Ramos (cell line): ENCODE data around the gene KANK2.
"Not testable (repeated sequence)": the region's sequence is repeated elsewhere in the genome, so short reads cannot be mapped to it uniquely, and the experiment has no call there.

Experiments used
- in situ Hi-C: fragments of 300-500 bp; cut with MboI; formaldehyde crosslinking; loops from one replicate; pipeline ENCODE4 v1.14.3; 2022; ENCODE audit warnings: low sequenced_read_pairs; ENCODE audit not compliant: unreplicated experiment

Gene KANK2

DNA sequence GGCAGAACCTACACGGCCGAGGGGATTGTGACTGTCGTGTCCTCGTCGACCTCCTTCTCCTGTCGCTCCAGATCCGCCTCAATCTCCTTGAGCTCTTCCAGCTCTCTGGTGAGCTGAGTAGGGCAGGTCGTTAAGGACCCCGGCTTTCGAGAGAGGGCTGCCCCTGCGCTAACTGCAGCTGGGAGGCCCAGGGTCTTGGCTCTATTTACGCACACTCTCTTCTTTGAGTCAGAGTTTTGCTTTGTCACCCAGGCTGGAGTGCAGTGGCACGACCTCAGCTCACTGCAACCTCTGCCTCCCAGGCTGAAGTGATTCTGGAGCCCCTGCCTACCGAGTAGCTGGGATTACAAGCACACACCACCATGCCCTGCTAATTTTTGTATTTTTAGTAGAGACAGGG lies 49.3 kb downstream of the KANK2 start:
- in situ Hi-C loops: no loop called here

DNA sequence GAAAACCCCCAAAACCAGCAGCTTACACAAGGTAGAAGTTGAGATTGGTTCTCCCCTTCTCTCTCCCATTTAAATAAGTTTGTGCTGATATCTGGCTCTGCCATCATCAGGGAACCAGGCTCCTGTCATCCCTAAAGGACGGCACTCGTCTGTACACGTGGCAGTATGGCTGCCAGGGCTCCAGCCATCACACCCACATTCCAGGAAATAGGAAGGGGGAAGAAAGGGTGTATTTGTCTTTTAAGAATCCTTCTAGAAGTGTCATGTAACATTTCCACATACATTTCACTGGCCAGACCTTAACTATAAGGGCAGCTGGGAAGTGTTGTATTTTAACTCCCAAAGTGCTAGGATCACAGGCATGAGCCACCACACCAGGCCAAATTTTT lies 51.8 kb downstream of the KANK2 start:
- in situ Hi-C loops: no loop called here

DNA sequence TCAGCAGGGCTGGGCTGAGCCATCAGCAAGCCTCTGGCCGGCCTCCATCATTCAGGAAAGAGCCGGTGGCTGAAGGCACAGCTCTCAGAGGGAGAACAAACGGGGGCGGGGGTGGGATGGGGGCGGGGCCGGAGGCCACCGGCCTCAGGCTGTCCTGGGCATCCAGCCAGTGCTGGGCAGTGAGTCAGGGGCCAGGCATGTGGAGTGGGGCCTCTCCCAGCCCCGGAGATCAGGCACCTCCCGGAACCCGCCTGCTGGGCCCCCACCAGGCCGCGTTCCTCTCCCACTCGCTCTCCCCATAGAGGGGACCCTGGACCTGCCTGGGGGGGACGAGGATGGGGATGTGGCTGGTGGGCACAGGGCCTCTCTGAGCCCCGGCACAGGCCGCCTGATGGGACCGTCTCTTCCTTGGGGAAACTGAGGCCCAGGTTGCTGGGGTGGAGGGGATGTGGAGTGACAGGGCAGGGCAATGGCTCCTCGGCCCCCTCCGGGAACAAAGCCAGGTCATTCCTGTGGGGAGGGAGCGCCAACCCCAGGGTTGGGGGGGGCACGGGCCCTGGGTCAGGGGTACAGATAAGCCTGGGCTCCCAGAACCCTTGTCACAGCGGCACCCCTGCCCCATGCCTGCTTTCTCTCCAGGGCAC lies 54.7 kb downstream of the KANK2 start:
- in situ Hi-C loops: no loop called here

DNA sequence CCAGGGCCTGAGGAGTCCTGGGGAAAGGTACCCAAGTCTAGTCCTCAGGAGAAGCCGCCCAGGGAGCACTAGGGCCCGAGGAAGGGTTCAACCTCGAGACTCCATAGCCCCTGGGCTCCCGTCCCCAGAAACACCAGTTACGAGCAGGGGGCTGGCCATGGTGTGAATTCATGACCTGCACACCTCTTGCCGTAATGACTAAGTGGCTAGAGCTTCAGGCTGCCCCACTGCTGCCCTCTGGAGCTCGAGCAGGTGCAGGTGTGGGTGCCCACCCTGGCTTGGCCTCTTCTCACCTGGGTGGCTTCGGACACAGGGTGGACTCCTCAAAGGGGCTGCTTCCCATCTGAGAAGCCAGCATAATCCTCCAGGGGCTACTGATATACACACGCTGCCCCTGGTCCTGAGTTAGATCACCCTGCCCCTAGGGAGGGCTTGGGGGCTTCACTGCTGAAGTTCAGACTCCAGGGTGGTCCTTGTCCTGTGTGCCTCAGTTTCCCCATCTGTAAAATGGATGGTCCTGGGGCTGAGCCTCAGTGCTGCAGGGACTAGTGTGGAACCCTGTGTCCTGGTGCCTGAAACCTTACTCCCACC lies 55.3 kb downstream of the KANK2 start:
- in situ Hi-C loops: no loop called here

DNA sequence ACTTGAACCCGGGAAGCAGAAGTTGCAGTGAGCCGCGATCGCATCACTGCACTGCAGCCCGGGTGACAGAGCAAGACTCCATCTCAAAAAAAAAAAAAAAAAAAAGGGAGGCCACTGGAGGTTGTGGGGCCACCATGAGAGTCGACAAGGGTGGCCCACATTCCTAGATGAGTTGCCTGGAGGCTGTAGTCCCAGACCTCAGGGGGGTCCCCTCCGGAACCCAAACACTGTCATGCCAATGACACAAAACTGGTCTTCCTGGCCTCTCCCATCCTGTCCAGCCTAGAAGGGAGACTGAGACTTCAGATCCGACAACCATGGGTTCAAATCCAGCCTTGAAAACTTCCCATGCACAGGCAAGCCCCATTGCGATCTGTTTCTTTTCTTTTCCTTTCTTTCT lies 56.4 kb downstream of the KANK2 start:
- in situ Hi-C loops: no loop called here

DNA sequence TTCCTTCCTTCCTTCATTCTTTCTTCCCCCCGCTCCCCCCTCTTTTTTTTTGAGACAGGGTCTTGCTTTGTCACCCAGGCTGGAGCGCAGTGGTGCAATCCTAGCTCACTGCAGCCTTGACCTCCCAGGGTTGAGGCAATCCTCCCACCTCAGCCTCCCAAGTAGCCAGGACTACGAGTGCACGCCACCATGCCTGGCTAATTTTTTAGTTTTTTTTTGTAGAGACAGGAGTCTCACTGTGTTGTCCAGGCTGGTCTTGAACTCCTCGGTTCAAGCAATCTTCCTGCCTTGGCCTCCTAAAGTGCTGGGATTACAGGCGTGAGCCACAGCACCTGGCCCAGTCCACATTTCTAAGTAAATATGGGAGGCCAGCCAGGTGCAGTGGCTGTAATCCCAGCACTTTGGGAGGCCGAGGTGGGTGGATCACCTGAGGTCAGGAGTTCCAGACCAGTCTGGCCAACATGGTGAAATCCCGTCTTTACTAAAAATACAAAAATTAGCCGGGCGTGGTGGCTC lies 57.3 kb downstream of the KANK2 start:
- in situ Hi-C loops: not testable (repeated sequence)

DNA sequence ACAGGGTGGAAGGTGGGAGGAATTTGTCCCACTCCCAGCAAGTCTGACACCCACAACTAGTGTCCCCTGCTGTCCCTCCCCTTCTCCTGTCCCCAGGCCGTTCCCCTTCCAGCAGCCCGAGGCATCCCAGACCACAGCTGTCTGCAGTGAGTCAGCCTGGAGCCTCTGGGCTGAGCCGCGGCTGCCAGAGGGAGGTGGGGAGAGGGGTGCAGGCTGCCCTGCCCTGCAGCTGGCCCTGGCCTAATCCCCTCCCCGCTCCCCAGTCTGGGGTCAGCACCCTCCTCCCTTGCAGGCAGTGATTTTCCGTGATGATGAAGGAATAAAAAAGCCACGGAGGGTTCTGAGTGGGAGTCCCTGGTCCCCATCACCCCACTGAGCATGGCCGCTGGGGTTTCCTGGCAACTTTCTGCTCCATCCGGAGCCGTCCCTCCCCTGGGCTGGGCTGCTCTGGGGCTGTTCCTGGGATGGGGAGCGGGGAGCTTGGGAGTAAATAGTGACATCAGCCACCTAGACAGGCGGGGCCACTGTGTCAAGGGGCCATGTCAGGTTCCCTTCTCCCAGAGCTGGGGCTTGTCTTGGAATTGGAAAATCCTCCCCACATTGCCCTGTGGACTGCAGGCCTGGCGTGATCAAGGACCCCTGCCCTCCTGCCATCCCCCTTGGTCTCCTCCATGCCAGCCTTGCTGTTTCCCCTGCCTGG lies 58.6 kb downstream of the KANK2 start:
- in situ Hi-C loops: no loop called here

DNA sequence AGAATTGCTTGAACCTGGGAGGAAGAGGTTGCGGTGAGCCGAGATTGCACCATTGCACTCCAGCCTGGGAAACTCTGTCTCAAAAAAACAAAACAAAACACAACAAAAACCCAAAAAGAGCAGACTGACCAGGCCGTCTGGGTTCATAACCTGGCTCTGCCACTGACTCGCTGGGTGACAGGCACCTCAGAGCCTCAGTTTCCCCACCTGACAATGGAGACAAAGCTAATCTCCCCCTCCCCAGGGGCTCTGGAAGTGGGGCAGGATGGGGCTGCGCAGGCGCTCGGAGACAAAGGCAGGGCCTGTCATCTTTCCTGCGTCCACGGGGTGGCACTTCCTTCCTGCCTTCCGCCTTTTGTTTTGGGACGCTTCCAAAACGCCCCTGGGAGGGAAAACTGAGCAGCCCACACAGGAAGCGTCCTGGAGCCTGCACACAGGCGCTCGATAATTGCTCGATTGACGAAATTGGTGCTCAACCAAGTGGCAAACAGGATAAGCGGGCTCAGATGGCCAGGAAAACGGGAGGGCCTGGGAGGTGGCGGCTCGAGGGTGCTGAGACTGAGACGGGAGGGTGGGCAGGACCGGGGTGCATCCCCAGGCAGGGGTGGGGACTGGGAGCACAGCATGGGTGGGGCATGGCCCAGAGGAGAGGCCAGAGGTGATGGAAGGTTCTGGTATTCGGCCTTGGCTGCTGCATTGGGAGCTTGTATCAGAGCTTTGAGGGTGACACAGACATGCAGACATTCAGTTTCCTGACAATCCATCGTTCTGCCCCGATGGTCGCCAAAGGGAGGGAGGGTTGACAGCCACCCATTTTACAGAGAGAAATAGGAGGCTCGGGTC lies 59.6 kb downstream of the KANK2 start:
- in situ Hi-C loops: no loop called here

DNA sequence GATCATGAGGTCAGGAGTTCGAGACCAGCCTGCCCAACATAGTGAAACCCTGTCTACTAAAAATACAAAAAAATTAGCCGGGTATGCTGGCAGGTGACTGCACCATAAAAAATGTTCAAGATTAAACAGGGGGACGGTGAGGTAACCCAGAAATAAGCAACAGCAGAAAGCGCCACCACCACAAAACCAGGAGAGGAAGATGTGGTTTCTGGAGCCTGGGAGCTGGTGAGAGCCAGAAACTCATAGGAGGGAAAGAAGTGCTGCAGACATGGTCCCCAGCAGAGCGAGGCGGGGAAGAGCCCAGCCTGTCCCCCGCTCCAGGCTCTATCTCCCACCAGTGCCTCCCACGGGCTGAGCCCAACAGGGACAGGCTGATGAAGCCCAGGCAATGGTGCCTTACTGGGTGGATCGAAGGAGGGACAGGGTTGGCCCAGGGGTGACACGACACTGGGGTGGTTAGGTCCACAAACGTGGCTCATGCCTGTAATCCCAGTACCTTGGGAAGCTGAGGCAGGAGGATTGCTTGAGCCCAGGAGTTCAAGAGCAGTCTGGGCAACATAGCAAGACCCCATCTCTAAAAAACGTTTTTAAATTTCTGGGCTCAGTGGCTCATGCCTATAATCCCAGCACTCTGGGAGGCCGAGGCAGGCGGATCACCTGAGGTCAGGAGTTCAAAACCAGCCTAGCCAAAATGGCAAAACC lies 60.8 kb downstream of the KANK2 start:
- in situ Hi-C loops: no loop called here

DNA sequence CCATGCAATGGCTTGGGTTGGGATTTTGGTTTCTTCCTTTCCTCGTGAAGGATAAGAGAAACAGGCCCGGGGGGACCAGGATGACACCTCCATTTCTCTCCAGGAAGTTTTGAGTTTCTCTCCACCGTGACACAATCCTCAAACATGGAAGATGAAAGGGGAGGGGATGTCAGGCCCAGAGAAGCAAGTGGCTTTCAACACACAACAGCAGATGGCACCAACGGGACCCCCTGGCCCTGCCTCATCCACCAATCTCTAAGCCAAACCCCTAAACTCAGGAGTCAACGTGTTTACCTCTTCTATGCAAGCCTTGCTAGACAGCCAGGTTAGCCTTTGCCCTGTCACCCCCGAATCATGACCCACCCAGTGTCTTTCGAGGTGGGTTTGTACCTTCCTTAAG lies 65.9 kb downstream of the KANK2 start:
- in situ Hi-C loops: loop anchor here (5.0 kb wide), 2 partner anchors 71 to 194 kb away; no protein-coding TSS in a partner anchor

DNA sequence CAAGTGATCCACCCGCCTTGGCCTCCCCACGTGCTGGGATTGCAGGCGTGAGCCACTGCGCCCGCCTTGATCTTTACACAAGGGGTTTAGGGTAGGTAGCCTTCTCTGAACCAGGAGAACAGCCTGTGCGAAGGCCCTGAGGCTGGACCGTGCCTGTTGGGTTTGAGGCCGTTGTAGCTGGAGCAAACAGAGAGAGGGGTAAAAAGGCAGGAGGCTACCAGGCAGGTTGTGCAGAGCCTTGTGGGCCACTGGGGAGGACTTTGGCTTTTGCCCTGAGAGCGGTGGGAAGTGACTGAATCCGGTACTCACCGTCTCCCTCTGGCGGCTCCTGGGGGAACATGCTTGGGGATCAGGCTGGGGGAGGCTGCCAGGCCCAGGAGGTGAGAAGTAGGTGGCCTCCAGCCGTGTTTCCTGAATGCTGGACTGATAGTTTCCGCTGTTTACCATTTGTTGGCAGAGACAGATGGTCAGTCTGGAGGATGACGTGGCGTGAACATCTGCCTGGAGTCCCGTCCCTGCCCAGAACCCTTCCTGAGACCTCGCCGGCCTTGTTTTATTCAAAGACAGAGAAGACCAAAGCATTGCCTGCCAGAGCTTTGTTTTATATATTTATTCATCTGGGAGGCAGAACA lies 66.4 kb downstream of the KANK2 start:
- in situ Hi-C loops: loop anchor here (5.0 kb wide), 2 partner anchors 71 to 194 kb away; no protein-coding TSS in a partner anchor

DNA sequence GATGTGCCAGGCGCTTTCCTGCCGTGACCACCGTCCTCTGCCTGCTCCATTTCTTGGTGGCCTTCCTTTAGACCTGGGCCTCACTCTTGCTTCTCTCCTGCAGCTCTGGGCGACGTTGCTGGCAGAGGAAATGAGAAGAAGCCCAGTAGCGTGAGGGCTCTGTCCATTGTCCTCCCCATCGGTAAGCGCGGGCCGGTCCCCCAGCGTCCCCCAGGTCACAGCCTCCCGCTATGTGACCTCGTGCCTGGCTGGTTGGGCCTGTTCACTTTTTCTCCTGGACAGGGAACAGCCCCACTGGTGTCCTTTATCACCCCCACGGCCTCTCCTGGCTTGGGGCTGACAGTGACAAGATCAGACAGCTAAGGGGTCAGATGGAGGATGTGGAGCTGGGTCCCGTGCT lies 69.4 kb downstream of the KANK2 start:
- in situ Hi-C loops: no loop called here

DNA sequence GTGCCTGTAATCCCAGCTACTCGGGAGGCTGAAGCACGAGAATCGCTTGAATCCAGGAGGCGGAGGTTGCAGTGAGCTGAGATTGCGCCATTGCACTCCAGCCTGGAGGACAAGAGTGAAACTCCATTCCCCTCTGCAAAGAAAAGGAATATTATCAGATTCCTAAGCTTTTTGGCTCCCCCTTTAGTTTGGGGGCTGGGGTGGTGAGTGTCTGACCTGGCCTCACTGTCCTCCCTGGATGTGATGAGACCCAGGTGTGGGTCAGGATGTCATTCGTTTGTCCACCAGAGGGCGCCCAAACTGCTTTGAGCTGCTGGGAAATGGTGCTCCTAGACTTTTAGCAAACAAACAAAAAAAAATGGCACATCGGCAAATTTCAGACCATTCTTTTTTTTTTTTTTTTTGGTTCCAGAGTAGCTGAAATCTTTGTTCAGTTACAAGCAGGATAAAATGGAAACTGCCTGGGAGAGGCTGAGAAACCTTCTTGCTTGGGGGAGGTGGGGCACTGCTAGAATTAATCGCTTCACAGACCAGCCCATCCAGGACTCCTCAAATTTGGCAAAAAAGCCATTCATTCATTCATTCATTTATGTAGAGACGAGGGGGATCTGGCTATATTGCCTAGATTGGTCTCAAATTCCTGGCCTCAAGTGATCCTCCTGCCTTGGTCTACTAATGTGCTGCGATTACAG lies 71.2 kb downstream of the KANK2 start:
- in situ Hi-C loops: no loop called here

DNA sequence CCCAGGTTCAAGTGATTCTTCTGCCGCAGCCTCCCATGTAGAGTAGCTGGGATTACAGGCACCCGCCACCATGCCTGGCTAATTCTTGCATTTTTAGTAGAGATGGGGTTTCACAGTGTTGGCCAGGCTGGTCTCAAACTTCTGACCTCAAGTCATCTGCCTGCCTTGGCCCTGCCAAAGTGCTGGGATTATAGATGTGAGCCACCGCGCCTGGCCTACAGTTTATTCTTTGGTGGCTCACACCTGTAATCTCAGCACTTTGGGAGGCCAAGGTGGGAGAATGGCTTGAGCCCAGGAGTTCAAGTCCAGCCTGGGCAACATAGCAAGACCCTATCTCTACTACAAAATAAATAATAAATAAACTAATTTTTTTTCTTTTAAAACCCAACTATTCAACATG lies 73.2 kb downstream of the KANK2 start:
- in situ Hi-C loops: not testable (repeated sequence)

DNA sequence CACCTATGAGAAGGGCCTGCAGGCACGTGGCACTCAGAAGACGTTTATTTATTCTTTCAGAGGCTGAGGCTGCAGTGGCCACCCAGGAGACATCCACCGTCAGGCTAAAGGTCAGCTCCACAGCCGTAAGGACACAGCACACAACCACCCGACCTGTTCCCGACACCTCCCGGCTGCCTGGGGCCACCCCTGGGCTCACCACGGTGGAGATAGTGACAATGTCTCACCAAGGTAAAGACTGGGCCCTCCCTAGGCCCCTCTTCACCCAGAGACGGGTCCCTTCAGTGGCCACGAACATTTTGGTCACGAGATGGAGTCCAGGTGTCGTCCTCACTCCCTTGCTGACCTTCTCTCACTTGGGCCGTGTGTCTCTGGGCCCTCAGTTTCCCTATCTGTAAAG lies 74.2 kb downstream of the KANK2 start:
- in situ Hi-C loops: no loop called here

DNA sequence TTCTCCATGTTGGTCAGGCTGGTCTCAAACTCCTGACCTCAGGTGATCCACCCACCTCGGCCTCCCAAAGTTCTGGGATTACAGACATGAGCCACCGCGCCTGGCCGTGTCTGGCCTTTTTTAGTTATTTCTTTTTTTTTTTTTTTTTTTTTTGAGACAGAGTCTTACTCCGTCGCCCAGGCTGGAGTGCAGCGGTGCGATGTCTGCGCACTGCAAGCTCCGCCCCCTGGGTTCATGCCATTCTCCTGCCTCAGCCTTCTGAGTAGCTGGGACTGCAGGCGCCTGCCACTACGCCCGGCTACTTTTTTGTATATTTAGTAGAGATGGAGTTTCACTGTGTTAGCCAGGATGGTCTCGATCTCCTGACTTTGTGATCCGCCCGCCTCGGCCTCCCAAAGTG lies 75.4 kb downstream of the KANK2 start:
- in situ Hi-C loops: not testable (repeated sequence)

DNA sequence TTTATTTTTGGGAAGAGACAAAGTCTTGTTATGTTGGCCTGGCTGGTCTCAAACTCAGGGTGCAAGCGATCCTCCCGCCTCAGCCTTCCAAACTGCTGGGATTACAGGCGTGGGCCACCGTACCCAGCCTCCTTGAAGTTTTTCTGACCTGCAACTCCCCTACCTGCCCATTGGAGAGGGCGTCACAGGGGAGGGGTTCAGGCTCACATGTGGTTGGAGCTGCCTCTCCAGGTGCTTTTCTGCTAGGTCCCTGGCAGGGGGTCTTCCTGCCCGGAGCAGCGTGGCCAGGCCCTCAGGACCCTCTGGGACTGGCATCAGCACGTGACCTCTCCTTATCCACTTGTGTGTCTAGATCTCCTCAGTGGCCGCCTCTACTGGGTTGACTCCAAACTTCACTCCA lies 80.8 kb downstream of the KANK2 start:
- in situ Hi-C loops: no loop called here

DNA sequence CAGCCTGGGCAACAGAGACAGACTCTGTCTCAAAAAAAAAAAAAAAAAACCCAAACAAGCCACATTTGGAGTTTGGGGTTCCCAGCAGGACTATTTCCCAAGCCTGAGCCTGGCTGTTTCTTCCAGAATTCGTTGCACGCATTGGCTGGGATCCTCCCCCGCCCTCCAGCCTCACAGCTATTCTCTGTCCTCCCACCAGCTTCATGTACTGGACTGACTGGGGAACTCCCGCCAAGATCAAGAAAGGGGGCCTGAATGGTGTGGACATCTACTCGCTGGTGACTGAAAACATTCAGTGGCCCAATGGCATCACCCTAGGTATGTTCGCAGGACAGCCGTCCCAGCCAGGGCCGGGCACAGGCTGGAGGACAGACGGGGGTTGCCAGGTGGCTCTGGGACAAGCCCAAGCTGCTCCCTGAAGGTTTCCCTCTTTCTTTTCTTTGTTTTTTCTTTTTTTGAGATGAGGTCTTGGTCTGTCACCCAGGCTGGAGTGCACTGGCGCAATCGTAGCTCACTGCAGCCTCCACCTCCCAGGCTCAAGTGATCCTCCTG lies 81.4 kb downstream of the KANK2 start:
- in situ Hi-C loops: no loop called here

DNA sequence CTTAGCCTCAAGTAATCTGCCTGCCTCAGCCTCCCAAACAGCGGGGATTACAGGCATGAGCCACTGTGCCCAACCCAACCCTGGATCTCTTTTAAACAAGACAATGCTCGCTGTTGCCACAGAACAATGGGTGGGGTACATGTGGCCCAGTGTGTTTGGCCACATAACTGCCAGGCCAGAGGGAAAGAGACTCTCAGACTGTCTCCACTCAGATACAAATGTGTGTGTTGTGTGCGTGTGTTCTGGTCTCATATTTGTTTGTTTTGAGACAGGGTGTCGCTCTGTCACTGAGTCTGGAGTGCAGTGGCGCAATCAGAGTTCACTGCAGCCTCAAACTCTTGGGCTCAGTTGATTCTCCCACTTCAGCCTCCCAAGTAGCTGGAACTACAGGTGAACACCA lies 82.3 kb downstream of the KANK2 start:
- in situ Hi-C loops: no loop called here
